Fibroblast of lung (primary cell): Measurements from ENCODE around the gene PRPH2. TPM values are rescaled to one million over a fixed set of nuclear protein-coding genes. Genes with fewer than 3 reads are reported as not detected.

Experiments
- DNase-seq, 2 donors: peaks; one replicate each; pipeline versions ENCODE4 v3.0.0 to v3.0.0-alpha.2; 2010; ENCODE audit warnings: low read depth in 2 of 2
- H2AFZ ChIP-seq: 2 replicates; pipeline ENCODE4 v1.5.1; 2012; ENCODE audit warnings: low read length, control low read depth, inconsistent platforms
- H3K27ac ChIP-seq: 2 replicates; pipeline ENCODE4 v1.5.1; 2011; ENCODE audit warnings: low read length, control low read depth; ENCODE audit not compliant: insufficient read depth
- H3K27me3 ChIP-seq: 2 replicates; pipeline ENCODE4 v1.5.1; 2011; ENCODE audit warnings: mild to moderate bottlenecking, low read length; ENCODE audit not compliant: control insufficient read depth, insufficient read depth
- H3K36me3 ChIP-seq: 2 replicates; pipeline ENCODE4 v1.5.1; 2011; ENCODE audit warnings: low read length; ENCODE audit not compliant: control insufficient read depth, insufficient read depth
- H3K4me1 ChIP-seq: 2 replicates; pipeline ENCODE4 v1.5.1; 2011; ENCODE audit warnings: low read length; ENCODE audit not compliant: control insufficient read depth, insufficient read depth; ENCODE audit errors: extremely low read depth
- H3K4me2 ChIP-seq: 2 replicates; pipeline ENCODE4 v1.5.1; 2011; ENCODE audit warnings: low read length, control low read depth; ENCODE audit not compliant: insufficient read depth; ENCODE audit errors: extremely low read depth
- H3K4me3 ChIP-seq, 4 experiments: fragments of 200-600 bp in 1 of 4; sonication (generic) in 1 of 4; replicated peaks in 1 of 4; 2 replicates each; pipeline ENCODE4 v1.5.1; 2011 to 2016; ENCODE audit warnings: low read length in 4 of 4, low read depth in 3 of 4, mild to moderate bottlenecking in 3 of 4, control low read depth in 2 of 4, inconsistent platforms in 1 of 4, mixed read lengths in 1 of 4; ENCODE audit not compliant: insufficient read depth in 1 of 4; ENCODE audit errors: control extremely low read depth in 1 of 4
- H3K79me2 ChIP-seq: 2 replicates; pipeline ENCODE4 v1.5.1; 2012; ENCODE audit warnings: mild to moderate bottlenecking, low read length, inconsistent platforms; ENCODE audit not compliant: control insufficient read depth, insufficient read depth
- H3K9ac ChIP-seq: 2 replicates; pipeline ENCODE4 v1.5.1; 2011; ENCODE audit warnings: mild to moderate bottlenecking, low read length, control low read depth; ENCODE audit not compliant: insufficient read depth
- H3K9me3 ChIP-seq: 2 replicates; pipeline ENCODE4 v1.5.1; 2012; ENCODE audit warnings: low read depth, low read length; ENCODE audit not compliant: control insufficient read depth, insufficient read depth
- H4K20me1 ChIP-seq: 2 replicates; pipeline ENCODE4 v1.5.1; 2011; ENCODE audit warnings: low read length; ENCODE audit not compliant: control insufficient read depth, insufficient read depth; ENCODE audit errors: extremely low read depth
- CTCF ChIP-seq, 2 donors: IDR thresholded peaks in 1 of 2; conservative IDR thresholded peaks in 1 of 2; 1 replicate in 1 of 2; 2 replicates in 1 of 2; pipeline ENCODE4 v1.5.1; 2011 to 2012; ENCODE audit warnings: low read length in 2 of 2, control low read depth in 1 of 2, inconsistent platforms in 1 of 2, low read depth in 1 of 2, mild to moderate bottlenecking in 1 of 2
- EZH2 ChIP-seq: IDR thresholded peaks from 2 replicates; pipeline ENCODE4 v1.5.1; 2012; ENCODE audit warnings: low read length, control low read depth, mild to moderate bottlenecking; ENCODE audit errors: missing control alignments
- polyA plus RNA-seq, 2 donors: library from polyadenylated mRNA; depleted of rRNA in 1 of 2; stranded (reverse) in 1 of 2; unstranded in 1 of 2; fragments of >200 nt; gene quantifications; 2 replicates each; pipeline ENCODE4 v1.2.1, GENCODE V29; 2011 to 2012; ENCODE audit warnings: missing spikeins in 1 of 2
- total RNA-seq: library from RNA; depleted of rRNA; stranded (reverse); fragments of >200 nt; gene quantifications from 2 replicates; pipeline ENCODE4 v1.2.1, GENCODE V29; 2014

Gene PRPH2
- total and polyA plus RNA-seq, 2 donors (not counting 1 experiment from before 2014, with no cell fraction given), result 6.3 to 8.6 TPM

GRCh38 chr6:42726485-42727086 is 4.2 kb upstream of the PRPH2 start:
- H3K36me3 ChIP-seq, result no peaks in the 10 kb centered on the region
- no peaks in the 10 kb centered on the region for H3K27me3 ChIP-seq
- H3K4me3 ChIP-seq, result peak overlapping the region; percentile 27 to 72 (median 42)
- H4K20me1 ChIP-seq, result no peaks in the 10 kb centered on the region
- no peaks in the 10 kb centered on the region for H3K79me2 ChIP-seq
- peak; percentile 88 to 92 for TF ChIP-seq CTCF (conservative IDR thresholded peaks at IDR 0.05 in 1 of 2, IDR thresholded peaks at IDR 0.05 in 1 of 2; ENCODE audit: low read depth in 1 of 2, low read length in 2 of 2)
- TF ChIP-seq EZH2, result no peak
- H3K9ac ChIP-seq, result peak overlapping the region; percentile 68
- H3K9me3 ChIP-seq, result no peaks in the 10 kb centered on the region
- DNase-seq, result peak; percentile 85 to 95
- H3K4me2 ChIP-seq, result peak overlapping the region; percentile 79
- peak overlapping the region; percentile 86 for H2AFZ ChIP-seq
- peak overlapping the region; percentile 84 for H3K27ac ChIP-seq
- peaks cover 3% of the 10 kb centered on the region for H3K4me1 ChIP-seq

GRCh38 chr6:42726026-42726425 is 3.6 kb upstream of the PRPH2 start:
- Histone ChIP-seq H3K79me2 (no peaks in the 10 kb centered on the region), H3K4me1 (peaks cover 3% of the 10 kb centered on the region), H3K9ac (no peak overlapping the region), H2AFZ (no peak overlapping the region), H3K36me3 (no peaks in the 10 kb centered on the region), H3K4me2 (peak overlapping the region; percentile 79), H4K20me1 (no peaks in the 10 kb centered on the region), H3K27ac (peak overlapping the region; percentile 46), H3K4me3 (peak overlapping the region in 3 of 4 experiments; percentile 27 to 72 (median 56)), H3K27me3 (no peaks in the 10 kb centered on the region), H3K9me3 (no peaks in the 10 kb centered on the region)
- TF ChIP-seq EZH2 (no peak), CTCF (conservative IDR thresholded peaks at IDR 0.05 in 1 of 2, IDR thresholded peaks at IDR 0.05 in 1 of 2; ENCODE audit: low read depth in 1 of 2, low read length in 2 of 2) (no peak)
- peak in 1 of 2 donors; percentile 10 for DNase-seq

- TF ChIP-seq CTCF (conservative IDR thresholded peaks at IDR 0.05 in 1 of 2, IDR thresholded peaks at IDR 0.05 in 1 of 2; ENCODE audit: low read depth in 1 of 2, low read length in 2 of 2) (no peak), EZH2 (no peak)
- no peaks in the 10 kb centered on the region for H3K9me3 ChIP-seq
- no peak for DNase-seq
Observed at GRCh38 chr6:42724825-42725224, 2.4 kb upstream of the PRPH2 start.

More at GRCh38 chr6:42724825-42725224, 2.4 kb upstream of the PRPH2 start:
- H3K27ac ChIP-seq, result no peak overlapping the region
- H3K4me1 ChIP-seq, result peaks cover 3% of the 10 kb centered on the region
- H3K79me2 ChIP-seq, result no peaks in the 10 kb centered on the region
- H3K36me3 ChIP-seq, result no peaks in the 10 kb centered on the region
- H3K27me3 ChIP-seq, result no peaks in the 10 kb centered on the region
- no peak overlapping the region for H3K4me2 ChIP-seq
- H3K4me3 ChIP-seq, result no peak overlapping the region
- no peak overlapping the region for H2AFZ ChIP-seq
- no peak overlapping the region for H3K9ac ChIP-seq
- H4K20me1 ChIP-seq, result no peaks in the 10 kb centered on the region
